ENCODE results near the gene DBNL.
"Not testable (repeated sequence)": the region's sequence is repeated elsewhere in the genome, so short reads cannot be mapped to it uniquely, and the experiment has no call there.

Gene DBNL

GRCh38 chr7:44022796-44023467 lies 21.6 kb upstream of the DBNL start:
- not testable (repeated sequence) for H3K4me3 ChIP-seq (ENCODE audit: low read length); H3K4me1 ChIP-seq (ENCODE audit: low read length); H3K9ac ChIP-seq (ENCODE audit: low read length); H3K27me3 ChIP-seq (ENCODE audit: low read depth, low read length); H4K20me1 ChIP-seq (ENCODE audit: insufficient read depth, low read length); H3K27ac ChIP-seq (ENCODE audit: low read length); H3K9me3 ChIP-seq (ENCODE audit: insufficient read depth, low read length); H3K36me3 ChIP-seq (replicated peaks; ENCODE audit: low read depth, low read length); H3K79me2 ChIP-seq (ENCODE audit: low read length); H2AFZ ChIP-seq (ENCODE audit: low read depth, low read length); H3K4me2 ChIP-seq (ENCODE audit: low read length)

- not testable (repeated sequence) for H3K79me2 ChIP-seq (ENCODE audit: low read length); H3K36me3 ChIP-seq (replicated peaks; ENCODE audit: low read depth, low read length); H2AFZ ChIP-seq (ENCODE audit: low read depth, low read length); H3K4me1 ChIP-seq (ENCODE audit: low read length); H3K27ac ChIP-seq (ENCODE audit: low read length); H3K27me3 ChIP-seq (ENCODE audit: low read depth, low read length); H3K4me3 ChIP-seq (ENCODE audit: low read length); H3K9ac ChIP-seq (ENCODE audit: low read length); H4K20me1 ChIP-seq (ENCODE audit: insufficient read depth, low read length); H3K9me3 ChIP-seq (ENCODE audit: insufficient read depth, low read length); H3K4me2 ChIP-seq (ENCODE audit: low read length)
Observed at GRCh38 chr7:44029433-44029832, 15.1 kb upstream of the DBNL start.

- not testable (repeated sequence) for H3K4me1 ChIP-seq (ENCODE audit: low read length); H4K20me1 ChIP-seq (ENCODE audit: insufficient read depth, low read length); H3K27ac ChIP-seq (ENCODE audit: low read length); H3K36me3 ChIP-seq (replicated peaks; ENCODE audit: low read depth, low read length); H3K4me3 ChIP-seq (ENCODE audit: low read length); H3K9me3 ChIP-seq (ENCODE audit: insufficient read depth, low read length); H3K4me2 ChIP-seq (ENCODE audit: low read length); H3K27me3 ChIP-seq (ENCODE audit: low read depth, low read length); H3K79me2 ChIP-seq (ENCODE audit: low read length); H2AFZ ChIP-seq (ENCODE audit: low read depth, low read length); H3K9ac ChIP-seq (ENCODE audit: low read length)
Observed at GRCh38 chr7:44030029-44030428, 14.5 kb upstream of the DBNL start.

DNA sequence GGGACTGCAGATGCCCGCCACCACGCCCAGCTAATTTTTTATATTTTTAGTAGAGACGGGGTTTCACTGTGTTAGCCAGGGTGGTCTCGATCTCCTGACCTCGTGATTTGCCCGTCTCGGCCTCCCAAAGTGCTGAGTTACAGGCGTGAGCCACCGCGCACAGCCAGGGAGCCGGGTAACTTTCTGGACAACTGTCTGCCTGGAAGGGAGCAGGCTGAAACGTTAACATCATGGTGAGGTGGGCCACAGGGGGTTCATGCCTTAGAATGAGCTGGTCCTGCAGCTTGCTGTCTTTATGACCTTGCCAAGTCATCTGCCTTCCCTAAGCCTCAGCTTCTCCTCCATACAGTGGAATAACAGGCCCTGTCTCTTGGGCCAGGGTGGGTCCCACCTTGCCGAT lies 13.2 kb upstream of the DBNL start:
- not testable (repeated sequence) for H3K27ac ChIP-seq (ENCODE audit: low read length); H3K36me3 ChIP-seq (replicated peaks; ENCODE audit: low read depth, low read length); H3K4me1 ChIP-seq (ENCODE audit: low read length); H2AFZ ChIP-seq (ENCODE audit: low read depth, low read length); H3K79me2 ChIP-seq (ENCODE audit: low read length); H3K4me2 ChIP-seq (ENCODE audit: low read length); H3K4me3 ChIP-seq (ENCODE audit: low read length); H3K27me3 ChIP-seq (ENCODE audit: low read depth, low read length); H4K20me1 ChIP-seq (ENCODE audit: insufficient read depth, low read length); H3K9me3 ChIP-seq (ENCODE audit: insufficient read depth, low read length); H3K9ac ChIP-seq (ENCODE audit: low read length)

DNA sequence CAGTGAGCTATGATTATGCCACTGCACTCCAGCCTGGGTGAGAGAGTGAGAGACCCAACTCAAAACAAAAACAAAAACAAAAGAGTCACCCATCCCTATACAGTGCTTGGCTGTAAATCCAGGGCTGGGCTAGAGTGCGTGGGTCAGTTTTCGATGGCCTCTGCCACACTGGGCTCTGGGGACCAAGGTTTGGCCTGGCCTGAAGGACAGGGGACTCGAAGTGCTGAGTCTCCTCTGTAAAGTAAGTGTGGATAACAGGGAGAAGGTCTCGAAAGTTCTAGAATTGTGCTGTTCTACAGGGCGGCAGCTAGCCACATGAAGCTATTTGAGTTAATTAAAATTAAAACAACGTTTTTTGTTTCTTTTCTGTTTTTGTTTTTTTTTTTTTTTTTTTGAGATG lies 12.5 kb upstream of the DBNL start:
- H3K79me2 ChIP-seq (ENCODE audit: low read length); H3K9ac ChIP-seq (ENCODE audit: low read length); H4K20me1 ChIP-seq (ENCODE audit: insufficient read depth, low read length); H3K27me3 ChIP-seq (ENCODE audit: low read depth, low read length); H3K4me3 ChIP-seq (ENCODE audit: low read length); H3K27ac ChIP-seq (ENCODE audit: low read length); H3K9me3 ChIP-seq (ENCODE audit: insufficient read depth, low read length); H2AFZ ChIP-seq (ENCODE audit: low read depth, low read length); H3K4me1 ChIP-seq (ENCODE audit: low read length); H3K36me3 ChIP-seq (replicated peaks; ENCODE audit: low read depth, low read length); H3K4me2 ChIP-seq (ENCODE audit: low read length): not testable (repeated sequence)

- H3K4me2 ChIP-seq (ENCODE audit: low read length); H3K27me3 ChIP-seq (ENCODE audit: low read depth, low read length); H4K20me1 ChIP-seq (ENCODE audit: insufficient read depth, low read length); H3K9me3 ChIP-seq (ENCODE audit: insufficient read depth, low read length); H3K79me2 ChIP-seq (ENCODE audit: low read length); H2AFZ ChIP-seq (ENCODE audit: low read depth, low read length); H3K9ac ChIP-seq (ENCODE audit: low read length); H3K4me1 ChIP-seq (ENCODE audit: low read length); H3K36me3 ChIP-seq (replicated peaks; ENCODE audit: low read depth, low read length); H3K27ac ChIP-seq (ENCODE audit: low read length); H3K4me3 ChIP-seq (ENCODE audit: low read length): not testable (repeated sequence)
Observed at GRCh38 chr7:44033971-44034844, 10.3 kb upstream of the DBNL start.

GRCh38 chr7:44036364-44036763 lies 8.1 kb upstream of the DBNL start:
- not testable (repeated sequence) for H3K27me3 ChIP-seq (ENCODE audit: low read depth, low read length); H3K4me2 ChIP-seq (ENCODE audit: low read length); H3K9ac ChIP-seq (ENCODE audit: low read length); H3K9me3 ChIP-seq (ENCODE audit: insufficient read depth, low read length); H3K4me1 ChIP-seq (ENCODE audit: low read length); H3K4me3 ChIP-seq (ENCODE audit: low read length); H2AFZ ChIP-seq (ENCODE audit: low read depth, low read length); H4K20me1 ChIP-seq (ENCODE audit: insufficient read depth, low read length); H3K79me2 ChIP-seq (ENCODE audit: low read length); H3K27ac ChIP-seq (ENCODE audit: low read length); H3K36me3 ChIP-seq (replicated peaks; ENCODE audit: low read depth, low read length)

GRCh38 chr7:44037951-44038350 lies 6.6 kb upstream of the DBNL start:
- not testable (repeated sequence) for H3K4me3 ChIP-seq (ENCODE audit: low read length); H3K27ac ChIP-seq (ENCODE audit: low read length)

DNA sequence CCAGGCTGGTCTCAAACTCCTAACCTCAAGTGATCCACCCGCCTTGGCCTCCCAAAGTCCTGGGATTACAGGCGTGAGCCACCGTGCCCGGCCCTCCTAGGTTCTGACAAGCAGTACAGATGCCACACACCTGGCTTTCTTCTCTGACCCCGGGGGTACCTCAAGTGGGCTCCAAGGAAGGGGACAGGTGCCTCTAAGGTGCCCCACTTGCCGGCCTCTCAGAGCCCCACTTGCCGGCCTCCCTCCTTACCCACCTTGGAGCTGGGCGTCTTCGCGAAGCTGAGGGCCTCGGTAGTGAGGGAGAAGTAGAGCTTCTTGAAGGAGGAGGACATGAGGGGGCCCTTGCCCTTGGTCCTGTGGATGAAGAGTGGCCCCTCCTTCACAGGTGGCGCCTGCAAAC lies 5.9 kb upstream of the DBNL start:
- H2AFZ ChIP-seq (ENCODE audit: low read depth, low read length); H3K79me2 ChIP-seq (ENCODE audit: low read length); H4K20me1 ChIP-seq (ENCODE audit: insufficient read depth, low read length); H3K4me1 ChIP-seq (ENCODE audit: low read length); H3K27me3 ChIP-seq (ENCODE audit: low read depth, low read length); H3K27ac ChIP-seq (ENCODE audit: low read length); H3K4me3 ChIP-seq (ENCODE audit: low read length); H3K36me3 ChIP-seq (replicated peaks; ENCODE audit: low read depth, low read length); H3K4me2 ChIP-seq (ENCODE audit: low read length); H3K9me3 ChIP-seq (ENCODE audit: insufficient read depth, low read length); H3K9ac ChIP-seq (ENCODE audit: low read length): not testable (repeated sequence)

More at GRCh38 chr7:44037951-44038350, 6.6 kb upstream of the DBNL start:
- not testable (repeated sequence) for H3K4me1 ChIP-seq (ENCODE audit: low read length); H2AFZ ChIP-seq (ENCODE audit: low read depth, low read length); H3K27me3 ChIP-seq (ENCODE audit: low read depth, low read length); H3K9me3 ChIP-seq (ENCODE audit: insufficient read depth, low read length); H4K20me1 ChIP-seq (ENCODE audit: insufficient read depth, low read length); H3K79me2 ChIP-seq (ENCODE audit: low read length); H3K36me3 ChIP-seq (replicated peaks; ENCODE audit: low read depth, low read length); H3K4me2 ChIP-seq (ENCODE audit: low read length); H3K9ac ChIP-seq (ENCODE audit: low read length)

All from OCI-LY3 (cell line).